Measurements from ENCODE around the gene BRD7.
"Not testable (repeated sequence)": the region's sequence is repeated elsewhere in the genome, so short reads cannot be mapped to it uniquely, and the experiment has no call there.

DNA sequence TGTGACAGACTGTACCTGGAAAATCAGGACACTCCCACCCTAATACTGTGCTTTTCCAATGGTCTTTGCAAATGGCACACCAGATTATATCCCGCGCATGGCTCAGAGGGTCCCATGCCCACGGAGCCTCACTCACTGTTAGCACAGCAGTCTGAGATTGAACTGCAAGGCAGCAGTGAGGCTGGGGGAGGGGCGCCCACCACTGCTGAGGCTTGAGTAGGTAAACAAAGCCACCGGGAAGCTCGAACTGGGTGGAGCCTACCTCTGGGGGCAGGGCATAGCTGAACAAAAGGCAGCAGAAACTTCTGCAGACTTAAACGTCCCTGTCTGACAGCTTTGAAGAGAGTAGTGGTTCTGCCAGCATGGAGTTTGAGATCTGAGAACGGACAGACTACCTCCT lies 25.2 kb downstream of the BRD7 start:
- TF ChIP-seq NFE2L2 (IDR thresholded peaks at IDR 0.05; ENCODE audit: low read length); ZNF792 (CRISPR knock-in tag; IDR thresholded peaks at IDR 0.05); ZNF614 (CRISPR knock-in tag; IDR thresholded peaks at IDR 0.05; ENCODE audit: borderline replicate concordance); ZNF75D (CRISPR knock-in tag; IDR thresholded peaks at IDR 0.05; ENCODE audit: borderline replicate concordance); ZNF615 (CRISPR knock-in tag; IDR thresholded peaks at IDR 0.05; ENCODE audit: borderline replicate concordance); KDM5A (IDR thresholded peaks at IDR 0.05; ENCODE audit: borderline replicate concordance, low read length); TCF7 (IDR thresholded peaks at IDR 0.05; ENCODE audit: low read depth); ZC3H4 (CRISPR knock-in tag; IDR thresholded peaks at IDR 0.05; ENCODE audit: borderline replicate concordance); KDM1A (CRISPR knock-in tag; IDR thresholded peaks at IDR 0.05); NFIC (IDR thresholded peaks at IDR 0.05; ENCODE audit: low read length): not testable (repeated sequence)
- TF ChIP-seq, protein P1, sequence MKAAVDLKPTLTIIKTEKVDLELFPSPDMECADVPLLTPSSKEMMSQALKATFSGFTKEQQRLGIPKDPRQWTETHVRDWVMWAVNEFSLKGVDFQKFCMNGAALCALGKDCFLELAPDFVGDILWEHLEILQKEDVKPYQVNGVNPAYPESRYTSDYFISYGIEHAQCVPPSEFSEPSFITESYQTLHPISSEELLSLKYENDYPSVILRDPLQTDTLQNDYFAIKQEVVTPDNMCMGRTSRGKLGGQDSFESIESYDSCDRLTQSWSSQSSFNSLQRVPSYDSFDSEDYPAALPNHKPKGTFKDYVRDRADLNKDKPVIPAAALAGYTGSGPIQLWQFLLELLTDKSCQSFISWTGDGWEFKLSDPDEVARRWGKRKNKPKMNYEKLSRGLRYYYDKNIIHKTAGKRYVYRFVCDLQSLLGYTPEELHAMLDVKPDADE (CRISPR knock-in tag; IDR thresholded peaks at IDR 0.05): not testable (repeated sequence)

Data from HepG2 (cell line).